ENCODE measurements around the gene SDK1.

DNA sequence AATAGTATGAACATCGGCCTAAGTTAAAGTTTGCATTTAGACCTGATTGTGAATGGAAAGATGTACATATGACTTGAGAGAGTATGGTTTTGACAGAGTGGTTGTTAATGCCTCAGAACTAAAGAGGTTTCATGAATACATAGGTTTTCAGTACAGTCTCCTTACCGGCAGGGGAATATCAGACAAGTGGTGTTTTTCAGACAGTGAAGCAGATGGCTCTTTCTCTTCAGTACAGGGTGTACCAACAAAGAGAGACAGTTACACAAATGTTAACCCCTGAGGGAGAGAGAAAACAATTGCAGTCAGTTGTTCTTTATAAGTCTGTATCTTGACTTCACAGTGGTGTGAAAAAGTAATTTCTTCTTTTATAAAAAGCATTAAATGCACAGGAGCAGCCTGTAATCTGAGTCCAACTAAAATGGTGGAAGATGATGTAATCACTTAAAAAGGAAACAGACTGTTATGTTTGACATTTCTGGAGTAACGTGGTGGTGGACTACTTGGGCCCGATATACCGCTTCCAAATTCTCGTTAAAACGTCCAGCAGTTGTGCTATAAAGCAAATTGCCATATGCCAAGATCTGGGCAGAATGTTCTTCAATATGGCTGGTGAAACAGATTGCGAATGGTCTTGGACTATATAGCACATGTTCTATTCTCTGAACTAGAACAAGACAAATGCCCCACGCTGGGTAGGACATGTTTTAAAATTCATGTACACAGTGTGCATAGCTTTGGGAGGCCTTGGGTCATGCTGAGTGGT, 69.2 kb downstream of the SDK1 start:
- TF ChIP-seq, protein P1, sequence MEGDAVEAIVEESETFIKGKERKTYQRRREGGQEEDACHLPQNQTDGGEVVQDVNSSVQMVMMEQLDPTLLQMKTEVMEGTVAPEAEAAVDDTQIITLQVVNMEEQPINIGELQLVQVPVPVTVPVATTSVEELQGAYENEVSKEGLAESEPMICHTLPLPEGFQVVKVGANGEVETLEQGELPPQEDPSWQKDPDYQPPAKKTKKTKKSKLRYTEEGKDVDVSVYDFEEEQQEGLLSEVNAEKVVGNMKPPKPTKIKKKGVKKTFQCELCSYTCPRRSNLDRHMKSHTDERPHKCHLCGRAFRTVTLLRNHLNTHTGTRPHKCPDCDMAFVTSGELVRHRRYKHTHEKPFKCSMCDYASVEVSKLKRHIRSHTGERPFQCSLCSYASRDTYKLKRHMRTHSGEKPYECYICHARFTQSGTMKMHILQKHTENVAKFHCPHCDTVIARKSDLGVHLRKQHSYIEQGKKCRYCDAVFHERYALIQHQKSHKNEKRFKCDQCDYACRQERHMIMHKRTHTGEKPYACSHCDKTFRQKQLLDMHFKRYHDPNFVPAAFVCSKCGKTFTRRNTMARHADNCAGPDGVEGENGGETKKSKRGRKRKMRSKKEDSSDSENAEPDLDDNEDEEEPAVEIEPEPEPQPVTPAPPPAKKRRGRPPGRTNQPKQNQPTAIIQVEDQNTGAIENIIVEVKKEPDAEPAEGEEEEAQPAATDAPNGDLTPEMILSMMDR (IDR thresholded peaks at IDR 0.05): no peak
- TF ChIP-seq, protein P2, sequence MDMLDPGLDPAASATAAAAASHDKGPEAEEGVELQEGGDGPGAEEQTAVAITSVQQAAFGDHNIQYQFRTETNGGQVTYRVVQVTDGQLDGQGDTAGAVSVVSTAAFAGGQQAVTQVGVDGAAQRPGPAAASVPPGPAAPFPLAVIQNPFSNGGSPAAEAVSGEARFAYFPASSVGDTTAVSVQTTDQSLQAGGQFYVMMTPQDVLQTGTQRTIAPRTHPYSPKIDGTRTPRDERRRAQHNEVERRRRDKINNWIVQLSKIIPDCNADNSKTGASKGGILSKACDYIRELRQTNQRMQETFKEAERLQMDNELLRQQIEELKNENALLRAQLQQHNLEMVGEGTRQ (CRISPR knock-in tag; IDR thresholded peaks at IDR 0.05): no peak
- no peak for TF ChIP-seq SP1 (CRISPR knock-in tag; conservative IDR thresholded peaks at IDR 0.05)
- no peak for TF ChIP-seq ZNF671 (CRISPR knock-in tag; IDR thresholded peaks at IDR 0.05)

All from WTC11 (cell line).